GM19463 (cell line): ENCODE data around the gene ROR1.

ENCODE experiments used
- ATAC-seq: cut with Tn5 transposase; IDR thresholded peaks from one replicate; pipeline ENCODE4 v1.9.1; 2021; ENCODE audit warnings: mild to moderate bottlenecking, moderate library complexity; ENCODE audit not compliant: unreplicated experiment

The ROR1 gene

GRCh38 chr1:64162151-64162550 is 388.3 kb downstream of the ROR1 start:
- ATAC-seq: no peak

GRCh38 chr1:64162804-64163203 is 389.0 kb downstream of the ROR1 start:
- no peak for ATAC-seq

- ATAC-seq: no peak
Observed at GRCh38 chr1:64163431-64163830, 389.6 kb downstream of the ROR1 start.

GRCh38 chr1:64163970-64164369 is 390.2 kb downstream of the ROR1 start:
- ATAC-seq: no peak

- ATAC-seq: no peak
Observed at GRCh38 chr1:64166629-64167028, 392.8 kb downstream of the ROR1 start.

- no peak for ATAC-seq
Observed at GRCh38 chr1:64167176-64167575, 393.4 kb downstream of the ROR1 start.

- ATAC-seq: no peak
Observed at GRCh38 chr1:64171246-64171645, 397.4 kb downstream of the ROR1 start.

- peak; percentile 64 for ATAC-seq
Observed at GRCh38 chr1:64171797-64172281, 398.0 kb downstream of the ROR1 start.

GRCh38 chr1:64172458-64172983 is 398.7 kb downstream of the ROR1 start:
- no peak for ATAC-seq

GRCh38 chr1:64173336-64173940 is 399.6 kb downstream of the ROR1 start:
- no peak for ATAC-seq

- no peak for ATAC-seq
Observed at GRCh38 chr1:64175639-64176038, 401.8 kb downstream of the ROR1 start.

- no peak for ATAC-seq
Observed at GRCh38 chr1:64176659-64177058, 402.8 kb downstream of the ROR1 start.

GRCh38 chr1:64179588-64179987 is 405.8 kb downstream of the ROR1 start:
- no peak for ATAC-seq

GRCh38 chr1:64182207-64182606 is 408.4 kb downstream of the ROR1 start:
- ATAC-seq: no peak

- ATAC-seq: no peak
Observed at GRCh38 chr1:64183395-64184002, 409.7 kb downstream of the ROR1 start.

- ATAC-seq: no peak
Observed at GRCh38 chr1:64184003-64184440, 410.2 kb downstream of the ROR1 start.

- no peak for ATAC-seq
Observed at GRCh38 chr1:64186138-64186897, 412.5 kb downstream of the ROR1 start.

GRCh38 chr1:64186898-64187280 is 413.1 kb downstream of the ROR1 start:
- ATAC-seq: no peak

- no peak for ATAC-seq
Observed at GRCh38 chr1:64187646-64188045, 413.8 kb downstream of the ROR1 start.

- no peak for ATAC-seq
Observed at GRCh38 chr1:64192290-64192689, 418.5 kb downstream of the ROR1 start.

GRCh38 chr1:64194168-64195080 is 420.6 kb downstream of the ROR1 start:
- ATAC-seq: no peak
